GM12878 (cell line): ENCODE results near the gene EPS8. TPM values are rescaled to one million over a fixed set of nuclear protein-coding genes. Genes with fewer than 3 reads are reported as not detected.

Experiments
- ATAC-seq: fragments of 200-7000 bp; cut with Tn5 transposase; 3 replicates; pipeline ENCODE4 v1.9.1; 2020; ENCODE audit warnings: mild to moderate bottlenecking, moderate library complexity
- BruUV-seq: library from RNA; stranded (reverse); fragments of 400-500 nt; replicated peaks from 2 replicates; lab custom pipeline; 2021; lab: Mats Ljungman, UMichigan
- CTCF ChIA-PET: fragments of 300-600 bp; sonication (Branson Sonifier 250); formaldehyde crosslinking; extraction: SDS; loops from one replicate; lab custom pipeline; 2021; ENCODE audit warnings: inconsistent platforms; lab: Yijun Ruan, JAX
- POLR2A ChIA-PET: fragments of 350-600 bp; formaldehyde crosslinking; extraction: SDS; loops from one replicate; lab custom pipeline; 2021; ENCODE audit warnings: inconsistent platforms; lab: Charles Lee
- RAD21 ChIA-PET: fragments of 300-600 bp; sonication (Branson Sonifier 250); formaldehyde crosslinking; loops from one replicate; lab custom pipeline; 2023; ENCODE audit warnings: antibody characterized with exemption; ENCODE audit not compliant: unreplicated experiment; lab: Charles Lee
- SMC1A ChIA-PET: fragments of 300-600 bp; sonication (Branson Sonifier 250); formaldehyde crosslinking; loops from one replicate; lab custom pipeline; 2023; ENCODE audit not compliant: unreplicated experiment, uncharacterized antibody; lab: Charles Lee
- DNase-seq: peaks from one replicate; pipeline ENCODE4 v3.0.0-alpha.2; 2011; ENCODE audit warnings: low read depth, low spot score
- FAIRE-seq: peaks from 3 replicates; lab custom pipeline; 2011; peaks lifted over from hg19 to GRCh38; lab: Jason Lieb, UNC
- H2AFZ ChIP-seq: 2 replicates; pipeline ENCODE4 v1.6.0; 2011; ENCODE audit warnings: low read depth, low read length, control low read depth; ENCODE audit not compliant: control insufficient read depth
- H3K27ac ChIP-seq: 2 replicates; pipeline ENCODE4 v1.5.1; 2011; ENCODE audit warnings: control low read depth; ENCODE audit not compliant: control insufficient read depth, insufficient read depth
- H3K27me3 ChIP-seq, 2 experiments: replicated peaks in 1 of 2; 2 replicates each; pipeline versions ENCODE4 v1.6.0 to v1.6.1; 2011; ENCODE audit warnings: low read length in 1 of 2; ENCODE audit not compliant: control insufficient read depth in 2 of 2, insufficient read depth in 2 of 2
- H3K36me3 ChIP-seq, 2 experiments: 2 replicates each; pipeline ENCODE4 v1.5.1; 2011; ENCODE audit warnings: low read length in 1 of 2; ENCODE audit not compliant: control insufficient read depth in 2 of 2, insufficient read depth in 2 of 2
- H3K4me1 ChIP-seq: 2 replicates; pipeline ENCODE4 v1.6.1; 2011; ENCODE audit warnings: mild to moderate bottlenecking, low read length, moderate library complexity, mixed read lengths; ENCODE audit not compliant: control insufficient read depth, insufficient read depth
- H3K4me2 ChIP-seq: 2 replicates; pipeline ENCODE4 v1.6.0; 2011; ENCODE audit warnings: control low read depth; ENCODE audit not compliant: control insufficient read depth, insufficient read depth
- H3K4me3 ChIP-seq: fragments of 200-600 bp; sonication (generic); 2 replicates; pipeline ENCODE4 v1.5.1; 2016
- H3K79me2 ChIP-seq: 2 replicates; pipeline ENCODE4 v1.6.0; 2011; ENCODE audit warnings: low read length; ENCODE audit not compliant: control insufficient read depth, insufficient read depth
- H3K9ac ChIP-seq: 2 replicates; pipeline ENCODE4 v1.8.0; 2011; ENCODE audit warnings: low read length, control low read depth, mixed read lengths; ENCODE audit not compliant: control insufficient read depth, insufficient read depth
- H3K9me3 ChIP-seq: replicated peaks from 3 replicates; pipeline ENCODE4 v1.5.1; 2011; ENCODE audit warnings: mild to moderate bottlenecking, low read length; ENCODE audit not compliant: control insufficient read depth, insufficient read depth
- H4K20me1 ChIP-seq: 2 replicates; pipeline ENCODE4 v1.6.0; 2011; ENCODE audit not compliant: control insufficient read depth, insufficient read depth
- BCL11A ChIP-seq: IDR thresholded peaks from 2 replicates; pipeline ENCODE4 v1.6.1; 2011; ENCODE audit warnings: low read depth, low read length
- FOXK2 ChIP-seq: fragments of 450-650 bp; IDR thresholded peaks from 2 replicates; pipeline ENCODE4 v1.6.1; 2017; ENCODE audit warnings: mild to moderate bottlenecking, moderate library complexity
- KAT2A ChIP-seq: conservative IDR thresholded peaks from 2 replicates; pipeline ENCODE4 v1.6.1; 2011; ENCODE audit warnings: low read depth, low read length; ENCODE audit not compliant: control insufficient read depth
- KLF5 ChIP-seq: fragments of 450-650 bp; IDR thresholded peaks from 2 replicates; pipeline ENCODE4 v1.6.1; 2014; ENCODE audit warnings: mild to moderate bottlenecking; ENCODE audit not compliant: partially characterized antibody
- MXI1 ChIP-seq: fragments of 150-350 bp; IDR thresholded peaks from 2 replicates; pipeline ENCODE4 v1.6.1; 2011; ENCODE audit warnings: low read depth, mild to moderate bottlenecking, inconsistent platforms, low read length, improper control_type of control experiment
- RELA ChIP-seq: fragments of 450-650 bp; IDR thresholded peaks from 2 replicates; pipeline ENCODE4 v1.8.0; 2014; ENCODE audit warnings: borderline replicate concordance; ENCODE audit not compliant: partially characterized antibody
- SREBF2 ChIP-seq: IDR thresholded peaks from 2 replicates; pipeline ENCODE4 v1.6.1; 2012; ENCODE audit warnings: mild to moderate bottlenecking, low read length
- SRF ChIP-seq, 2 experiments: IDR thresholded peaks; 2 replicates each; pipeline ENCODE4 v1.6.1; 2011; ENCODE audit warnings: low read depth in 2 of 2, low read length in 2 of 2, mild to moderate bottlenecking in 1 of 2, moderate library complexity in 1 of 2
- TAF1 ChIP-seq: IDR thresholded peaks from 2 replicates; pipeline ENCODE4 v1.6.1; 2011; ENCODE audit warnings: mild to moderate bottlenecking, low read depth, low read length, borderline replicate concordance
- WGBS: methylation state at CpG from one replicate; pipeline ENCODE4 v1.1.6; 2016; ENCODE audit warnings: low lambda C conversion rate; ENCODE audit not compliant: insufficient replicate concordance, insufficient coverage; ENCODE audit errors: missing lambda C conversion rate; 5-methylcytosine and 5-hydroxymethylcytosine counted together
- in situ Hi-C: fragments of 300-500 bp; cut with MboI; formaldehyde crosslinking; loops from 9 replicates; pipeline ENCODE4 v1.14.3; 2018; ENCODE audit warnings: mixed read lengths
- intact Hi-C: fragments of 100-400 bp; cut with micrococcal nuclease; formaldehyde crosslinking; loops from one replicate; pipeline ENCODE4 v1.14.2; 2022; ENCODE audit not compliant: unreplicated experiment
- polyA plus RNA-seq, 11 experiments: library from polyadenylated mRNA; depleted of rRNA in 4 of 11; unstranded in 6 of 11; stranded (reverse) in 5 of 11; fragments of >200 nt; fragmentation: Nextera tagmentation in 4 of 11; fragmentation: Illumina TruSeq in 1 of 11; extraction: Ambion mirVana in 4 of 11; extraction: Trizol in 1 of 11; gene quantifications; 1 replicate in 1 of 11; 2 replicates in 10 of 11; pipeline versions ENCODE4 v1.2.1 to v1.2.3, GENCODE V29; 2011 to 2016; ENCODE audit warnings: inconsistent platforms in 2 of 11, missing spikeins in 2 of 11, low read depth in 1 of 11
- total RNA-seq, 4 experiments: library from RNA; depleted of rRNA in 3 of 4; stranded (reverse); fragments of >200 nt in 3 of 4; fragmentation: Illumina TruSeq in 1 of 4; extraction: Trizol in 1 of 4; gene quantifications; 2 replicates each; pipeline versions ENCODE4 v1.2.1 to v1.2.3, GENCODE V29; 2013 to 2021
- TF ChIP-seq, protein P1 (sequence below): IDR thresholded peaks from 2 replicates; pipeline ENCODE4 v1.6.1; 2012; ENCODE audit warnings: low read depth, low read length, improper control_type of control experiment
- TF ChIP-seq, protein P2 (sequence below): fragments of 450-650 bp; formaldehyde crosslinking; IDR thresholded peaks from 2 replicates; pipeline ENCODE4 v1.4.0; 2020; ENCODE audit warnings: mild to moderate bottlenecking, moderate library complexity
- TF ChIP-seq, protein P3 (sequence below), 3 experiments: IDR thresholded peaks in 2 of 3; conservative IDR thresholded peaks in 1 of 3; 2 replicates each; pipeline ENCODE4 v1.5.1; 2011; ENCODE audit warnings: low read depth in 3 of 3, low read length in 3 of 3, mild to moderate bottlenecking in 3 of 3, control low read depth in 2 of 3, moderate library complexity in 2 of 3, inconsistent platforms in 1 of 3, mixed read lengths in 1 of 3; ENCODE audit not compliant: control insufficient read depth in 2 of 3, insufficient read depth in 1 of 3; ENCODE audit errors: extremely low read depth in 1 of 3

Gene EPS8
- total and polyA plus RNA-seq, 10 of the 15 experiments (the other 5 are each of a cell fraction or from before 2014, with no cell fraction given): 1.3 to 127 (median 3.4) TPM

DNA sequence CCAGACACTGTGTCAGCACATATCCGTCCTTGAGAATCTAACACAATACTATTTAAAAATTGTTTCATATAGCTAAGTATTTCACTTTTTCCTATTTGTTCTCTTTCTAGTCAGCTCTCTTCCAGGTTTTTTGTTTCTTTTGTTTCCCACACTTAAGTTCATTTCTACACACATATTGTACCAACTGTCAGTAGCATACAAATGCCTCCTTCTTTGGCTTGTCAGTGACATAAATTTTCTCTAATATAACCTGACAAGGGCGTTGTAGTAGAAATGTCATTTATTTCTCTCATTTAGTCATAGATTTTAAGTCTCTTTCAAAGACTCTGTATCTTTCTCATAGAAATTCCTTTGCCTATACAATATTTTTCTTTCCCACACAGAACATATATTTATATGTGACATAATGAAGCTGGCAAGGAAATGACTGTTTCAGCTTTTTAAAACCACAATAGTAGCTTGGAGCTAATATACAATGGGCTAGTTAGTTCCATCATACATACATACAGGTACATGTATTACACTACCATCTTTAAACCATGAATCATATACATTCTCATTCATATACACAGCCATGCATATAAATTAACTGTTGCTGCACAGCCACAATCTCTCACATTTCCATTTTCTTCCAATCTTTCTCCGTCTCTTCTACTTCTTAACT lies 42.3 kb upstream of the EPS8 start:
- ChIA-PET POLR2A (interaction anchor here (0.6 kb wide), 1 partner anchor 33 kb away, joined by 3 read pairs; no protein-coding TSS in a partner anchor), SMC1A (interaction anchor here (1.0 to 3.7 kb wide), 9 partner anchors 11 to 244 kb away, joined by 3 to 26 read pairs (median 3); no protein-coding TSS in a partner anchor), RAD21 (interaction anchor here (0.9 to 1.9 kb wide), 4 partner anchors 12 to 157 kb away, joined by 3 to 6 read pairs (median 3); no protein-coding TSS in a partner anchor), CTCF (interaction anchor here (1.8 to 3.1 kb wide), 4 partner anchors 12 to 300 kb away, joined by 4 to 10 read pairs (median 6); no protein-coding TSS in a partner anchor)
- Histone ChIP-seq H2AFZ (no peak overlapping the region), H3K9me3 (no peaks in the 10 kb centered on the region), H3K27me3 (peaks cover 0 to 2% of the 10 kb centered on the region in 2 experiments; a peak in 1 of 4 replicates), H4K20me1 (no peaks in the 10 kb centered on the region), H3K79me2 (no peaks in the 10 kb centered on the region), H3K4me2 (no peak overlapping the region), H3K4me1 (no peaks in the 10 kb centered on the region), H3K36me3 (no peaks in the 10 kb centered on the region), H3K4me3 (no peak overlapping the region), H3K9ac (no peak overlapping the region), H3K27ac (no peak overlapping the region)
- DNase-seq (no peak), FAIRE-seq (no peak), ATAC-seq (no peak)
- intact Hi-C loops: no loop called here
- no peak for TF ChIP-seq MXI1
- TF ChIP-seq KLF5: no peak
- no peak for TF ChIP-seq FOXK2
- no peak for TF ChIP-seq BCL11A
- TF ChIP-seq, protein P1, sequence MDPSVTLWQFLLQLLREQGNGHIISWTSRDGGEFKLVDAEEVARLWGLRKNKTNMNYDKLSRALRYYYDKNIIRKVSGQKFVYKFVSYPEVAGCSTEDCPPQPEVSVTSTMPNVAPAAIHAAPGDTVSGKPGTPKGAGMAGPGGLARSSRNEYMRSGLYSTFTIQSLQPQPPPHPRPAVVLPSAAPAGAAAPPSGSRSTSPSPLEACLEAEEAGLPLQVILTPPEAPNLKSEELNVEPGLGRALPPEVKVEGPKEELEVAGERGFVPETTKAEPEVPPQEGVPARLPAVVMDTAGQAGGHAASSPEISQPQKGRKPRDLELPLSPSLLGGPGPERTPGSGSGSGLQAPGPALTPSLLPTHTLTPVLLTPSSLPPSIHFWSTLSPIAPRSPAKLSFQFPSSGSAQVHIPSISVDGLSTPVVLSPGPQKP: no peak
- TF ChIP-seq, protein P2, sequence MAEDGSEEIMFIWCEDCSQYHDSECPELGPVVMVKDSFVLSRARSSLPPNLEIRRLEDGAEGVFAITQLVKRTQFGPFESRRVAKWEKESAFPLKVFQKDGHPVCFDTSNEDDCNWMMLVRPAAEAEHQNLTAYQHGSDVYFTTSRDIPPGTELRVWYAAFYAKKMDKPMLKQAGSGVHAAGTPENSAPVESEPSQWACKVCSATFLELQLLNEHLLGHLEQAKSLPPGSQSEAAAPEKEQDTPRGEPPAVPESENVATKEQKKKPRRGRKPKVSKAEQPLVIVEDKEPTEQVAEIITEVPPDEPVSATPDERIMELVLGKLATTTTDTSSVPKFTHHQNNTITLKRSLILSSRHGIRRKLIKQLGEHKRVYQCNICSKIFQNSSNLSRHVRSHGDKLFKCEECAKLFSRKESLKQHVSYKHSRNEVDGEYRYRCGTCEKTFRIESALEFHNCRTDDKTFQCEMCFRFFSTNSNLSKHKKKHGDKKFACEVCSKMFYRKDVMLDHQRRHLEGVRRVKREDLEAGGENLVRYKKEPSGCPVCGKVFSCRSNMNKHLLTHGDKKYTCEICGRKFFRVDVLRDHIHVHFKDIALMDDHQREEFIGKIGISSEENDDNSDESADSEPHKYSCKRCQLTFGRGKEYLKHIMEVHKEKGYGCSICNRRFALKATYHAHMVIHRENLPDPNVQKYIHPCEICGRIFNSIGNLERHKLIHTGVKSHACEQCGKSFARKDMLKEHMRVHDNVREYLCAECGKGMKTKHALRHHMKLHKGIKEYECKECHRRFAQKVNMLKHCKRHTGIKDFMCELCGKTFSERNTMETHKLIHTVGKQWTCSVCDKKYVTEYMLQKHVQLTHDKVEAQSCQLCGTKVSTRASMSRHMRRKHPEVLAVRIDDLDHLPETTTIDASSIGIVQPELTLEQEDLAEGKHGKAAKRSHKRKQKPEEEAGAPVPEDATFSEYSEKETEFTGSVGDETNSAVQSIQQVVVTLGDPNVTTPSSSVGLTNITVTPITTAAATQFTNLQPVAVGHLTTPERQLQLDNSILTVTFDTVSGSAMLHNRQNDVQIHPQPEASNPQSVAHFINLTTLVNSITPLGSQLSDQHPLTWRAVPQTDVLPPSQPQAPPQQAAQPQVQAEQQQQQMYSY (CRISPR knock-in tag): no peak
- TF ChIP-seq SREBF2: no peak
- TF ChIP-seq RELA: no peak
- no peak for TF ChIP-seq KAT2A
- TF ChIP-seq, protein P3, sequence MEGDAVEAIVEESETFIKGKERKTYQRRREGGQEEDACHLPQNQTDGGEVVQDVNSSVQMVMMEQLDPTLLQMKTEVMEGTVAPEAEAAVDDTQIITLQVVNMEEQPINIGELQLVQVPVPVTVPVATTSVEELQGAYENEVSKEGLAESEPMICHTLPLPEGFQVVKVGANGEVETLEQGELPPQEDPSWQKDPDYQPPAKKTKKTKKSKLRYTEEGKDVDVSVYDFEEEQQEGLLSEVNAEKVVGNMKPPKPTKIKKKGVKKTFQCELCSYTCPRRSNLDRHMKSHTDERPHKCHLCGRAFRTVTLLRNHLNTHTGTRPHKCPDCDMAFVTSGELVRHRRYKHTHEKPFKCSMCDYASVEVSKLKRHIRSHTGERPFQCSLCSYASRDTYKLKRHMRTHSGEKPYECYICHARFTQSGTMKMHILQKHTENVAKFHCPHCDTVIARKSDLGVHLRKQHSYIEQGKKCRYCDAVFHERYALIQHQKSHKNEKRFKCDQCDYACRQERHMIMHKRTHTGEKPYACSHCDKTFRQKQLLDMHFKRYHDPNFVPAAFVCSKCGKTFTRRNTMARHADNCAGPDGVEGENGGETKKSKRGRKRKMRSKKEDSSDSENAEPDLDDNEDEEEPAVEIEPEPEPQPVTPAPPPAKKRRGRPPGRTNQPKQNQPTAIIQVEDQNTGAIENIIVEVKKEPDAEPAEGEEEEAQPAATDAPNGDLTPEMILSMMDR (IDR thresholded peaks at IDR 0.05 in 2 of 3, conservative IDR thresholded peaks at IDR 0.05 in 1 of 3; ENCODE audit: control insufficient read depth in 2 of 3, extremely low read depth in 1 of 3, insufficient read depth in 1 of 3, low read depth in 3 of 3, low read length in 3 of 3): no peak
- no peak for TF ChIP-seq SRF (IDR thresholded peaks at IDR 0.05; ENCODE audit: low read depth in 2 of 2, low read length in 2 of 2)
- TF ChIP-seq TAF1: no peak
- BruUV-seq: no TSS peak
- WGBS: 44% methylated on average over 3 of the region's 3 CpGs
- in situ Hi-C loops: no loop called here
